Psoas muscle (tissue), 8 donors: ENCODE results near the gene NDP. TPM values are rescaled to one million over a fixed set of nuclear protein-coding genes. Genes with fewer than 3 reads are reported as not detected.

Source experiments
- ATAC-seq, 4 donors: fragments of 200-7000 bp; cut with Tn5 transposase; one replicate each; pipeline ENCODE4 v1.9.1; 2020; ENCODE audit warnings: moderate library complexity in 3 of 4, mild to moderate bottlenecking in 2 of 4
- DNase-seq, 2 donors: peaks; one replicate each; pipeline ENCODE4 v3.0.0-alpha.2; 2020
- H3K27ac ChIP-seq: fragments of 200-600 bp; one replicate; pipeline ENCODE4 v1.8.0; 2022
- H3K27me3 ChIP-seq, 3 donors: fragments of 200-600 bp in 1 of 3; one replicate each; pipeline versions ENCODE4 v1.6.1 to v1.8.0; 2013 to 2022; ENCODE audit warnings: low read length in 2 of 3, mild to moderate bottlenecking in 2 of 3, moderate library complexity in 1 of 3; ENCODE audit not compliant: insufficient read depth in 3 of 3
- H3K36me3 ChIP-seq, 2 donors: fragments of 200-600 bp in 1 of 2; one replicate each; pipeline versions ENCODE4 v1.6.1 to v1.8.0; 2013 to 2022; ENCODE audit warnings: low read depth in 1 of 2, mild to moderate bottlenecking in 1 of 2, moderate library complexity in 1 of 2; ENCODE audit not compliant: insufficient read depth in 1 of 2
- H3K4me1 ChIP-seq: fragments of 200-600 bp; one replicate; pipeline ENCODE4 v1.8.0; 2022
- H3K4me3 ChIP-seq: fragments of 200-600 bp; one replicate; pipeline ENCODE4 v1.8.0; 2022; ENCODE audit warnings: mild to moderate bottlenecking
- H3K9me3 ChIP-seq: fragments of 200-600 bp; one replicate; pipeline ENCODE4 v1.8.0; 2022
- CTCF ChIP-seq: fragments of 200-600 bp; IDR thresholded peaks from one replicate; pipeline ENCODE4 v1.8.0; 2022; ENCODE audit warnings: antibody characterized with exemption
- WGBS, 3 donors: extraction: QIAGEN DNeasy Blood & Tissue Kit; methylation state at CpG; one replicate each; pipeline versions ENCODE4 v1.1.6 to v1.1.7; 2013; 5-methylcytosine and 5-hydroxymethylcytosine counted together
- intact Hi-C, 2 donors: fragments of 100-400 bp; cut with DNase I; formaldehyde crosslinking; loops; one replicate each; pipeline versions ENCODE4 v1.11.0 to v1.14.2; 2022
- polyA plus RNA-seq, 3 donors: library from polyadenylated mRNA; stranded (reverse); fragments of 200-250 nt; gene quantifications; one replicate each; pipeline ENCODE4 v1.2.3, GENCODE V29; 2013
- total RNA-seq, 4 donors: library from RNA; stranded (reverse); fragmentation: NEBNext Ultra II Directional in 2 of 4; extraction: Animal tissue kit (Norgen Biotek cat#: 25700) in 2 of 4; gene quantifications; one replicate each; pipeline versions ENCODE4 v1.2.1 to v1.2.4, GENCODE V29; 2021 to 2023
- donor health status: healthy with polysubstance abuse.
- donor health status: DM: no; HTN: no; CAD: no; lungs with moderate emphysema.
- donor health status: Bipolar disorder and iron deficiency.
- donor health status: healthy.
- donor health status: DM: yes; HTN: yes; CAD: no.
- donor health status: DM: no; HTN: no; CAD: no.
- donor health status: DM: no; HTN: no; CAD: no.
- donor health status: DM: yes; HTN: yes; CAD: no.

NDP gene
- total and polyA plus RNA-seq, 7 donors: 0.01 to 0.21 TPM; not detected in 5

DNA sequence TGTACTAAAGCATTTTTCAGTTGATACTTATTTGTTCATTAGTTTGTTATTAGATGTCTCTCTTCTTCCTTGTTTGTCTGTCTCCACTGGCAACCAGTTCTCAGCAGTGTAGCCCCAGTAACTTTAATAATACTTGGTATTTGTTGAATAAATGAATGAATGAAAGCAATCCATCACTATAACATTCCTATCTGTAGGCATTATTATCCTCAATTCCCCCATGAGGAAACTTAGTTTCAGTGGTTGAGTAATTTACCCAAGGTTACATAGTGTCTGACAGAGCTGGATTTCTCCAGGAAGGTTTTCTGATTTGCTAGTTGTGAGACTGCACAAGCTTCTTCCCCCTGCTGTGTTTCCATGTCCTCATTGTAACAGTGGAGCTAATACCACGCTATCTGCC, 63.2 kb downstream of the NDP start:
- Histone ChIP-seq H3K36me3 (no peaks in the 10 kb centered on the region), H3K27ac (no peak overlapping the region), H3K9me3 (no peaks in the 10 kb centered on the region), H3K4me3 (no peak overlapping the region), H3K27me3 (no peaks in the 10 kb centered on the region), H3K4me1 (no peaks in the 10 kb centered on the region)
- intact Hi-C loops: no loop called here
- no peak for DNase-seq
- no peak for ATAC-seq
- WGBS, 3 donors: 29 to 90% (median 73%) methylated on average over 1 of the region's 1 CpG
- TF ChIP-seq CTCF: no peak

- H3K36me3 ChIP-seq: no peaks in the 10 kb centered on the region
- WGBS, 3 donors: 93 to 100% (median 100%) methylated on average over 1 of the region's 1 CpG
- ATAC-seq (no peak), DNase-seq (no peak)
- no peak overlapping the region for H3K27ac ChIP-seq
- intact Hi-C loops: no loop called here
- TF ChIP-seq CTCF: no peak
- no peaks in the 10 kb centered on the region for H3K27me3 ChIP-seq
- H3K9me3 ChIP-seq: no peaks in the 10 kb centered on the region
- no peaks in the 10 kb centered on the region for H3K4me1 ChIP-seq
- H3K4me3 ChIP-seq: no peak overlapping the region
Measured at GRCh38 chrX:43909141-43909540, 64.0 kb downstream of the NDP start.

GRCh38 chrX:43899878-43900815, 73.0 kb downstream of the NDP start:
- Histone ChIP-seq H3K27ac (peak overlapping the region; percentile 67), H3K9me3 (no peaks in the 10 kb centered on the region), H3K36me3 (no peaks in the 10 kb centered on the region), H3K4me1 (peaks cover 7% of the 10 kb centered on the region), H3K4me3 (no peak overlapping the region), H3K27me3 (peaks cover 0 to 8% (median 0%) of the 10 kb centered on the region in 3 donors)
- intact Hi-C loops: loop anchor here in 1 of 2 donors (5.0 kb wide), 1 partner anchor 38 kb away; no protein-coding TSS in a partner anchor
- DNase-seq: no peak
- ATAC-seq: peak; percentile 67 to 80 (median 74)
- TF ChIP-seq CTCF: no peak
- WGBS, 3 donors: 48 to 66% (median 57%) methylated on average over 5 of the region's 5 CpGs

Other genes starting within 250 kb of the NDP start
- gene MAOB, start 90.9 kb downstream of the NDP start, total RNA-seq: 10 to 100 TPM; 33.4 to 80.6 (median 43.5) TPM
- 10 to 100 TPM; 13.0 to 43.8 (median 39.8) TPM for gene MAOB, start 90.9 kb downstream of the NDP start, polyA plus RNA-seq